NCI-H187 (cell line): ENCODE data around the gene SCAMP5.

Source experiments
- DNase-seq, 2 experiments: peaks; one replicate each; lab custom pipeline; 2025; lab: John Stamatoyannopoulos, UW

Gene SCAMP5

GRCh38 chr15:74977599-74977998 lies 17.8 kb upstream of the SCAMP5 start:
- DNase-seq: no peak

GRCh38 chr15:74978077-74978476 lies 17.3 kb upstream of the SCAMP5 start:
- DNase-seq: no peak

- DNase-seq: peak; percentile 66
These were observed 16.9 kb upstream of the SCAMP5 start for GRCh38 chr15:74978503-74978902.

- no peak for DNase-seq
These were observed 13.2 kb upstream of the SCAMP5 start for GRCh38 chr15:74982183-74982582.

- DNase-seq: no peak
These were observed 11.6 kb upstream of the SCAMP5 start for GRCh38 chr15:74983725-74984231.

- peak in 1 of 2 experiments; percentile 19 for DNase-seq
These were observed 7.2 kb upstream of the SCAMP5 start for GRCh38 chr15:74988007-74988800.

- no peak for DNase-seq
These were observed 5.8 kb upstream of the SCAMP5 start for GRCh38 chr15:74989527-74989926.

GRCh38 chr15:74992619-74993018 lies 2.7 kb upstream of the SCAMP5 start:
- DNase-seq: no peak

- DNase-seq: no peak
These were observed 1.1 kb upstream of the SCAMP5 start for GRCh38 chr15:74994236-74994635.

GRCh38 chr15:74994685-74995084 lies 678 bp upstream of the SCAMP5 start:
- no peak for DNase-seq

GRCh38 chr15:74995779-74996765 lies 709 bp downstream of the SCAMP5 start:
- peak in 1 of 2 experiments; percentile 47 for DNase-seq

GRCh38 chr15:74997141-74997540 lies 1.8 kb downstream of the SCAMP5 start:
- DNase-seq: no peak

GRCh38 chr15:74997543-74997942 lies 2.2 kb downstream of the SCAMP5 start:
- no peak for DNase-seq

- DNase-seq: no peak
These were observed 5.9 kb downstream of the SCAMP5 start for GRCh38 chr15:75001310-75001709.

- no peak for DNase-seq
These were observed 7.0 kb downstream of the SCAMP5 start for GRCh38 chr15:75002398-75002797.

GRCh38 chr15:75007216-75007615 lies 11.9 kb downstream of the SCAMP5 start:
- no peak for DNase-seq

GRCh38 chr15:75008221-75008625 lies 12.9 kb downstream of the SCAMP5 start:
- no peak for DNase-seq

GRCh38 chr15:75008629-75009326 lies 13.4 kb downstream of the SCAMP5 start:
- DNase-seq: no peak

GRCh38 chr15:75016431-75016830 lies 21.1 kb downstream of the SCAMP5 start:
- DNase-seq: no peak

GRCh38 chr15:75019916-75020315 lies 24.6 kb downstream of the SCAMP5 start:
- no peak for DNase-seq

- DNase-seq: no peak
These were observed 26.0 kb downstream of the SCAMP5 start for GRCh38 chr15:75021341-75021740.

GRCh38 chr15:75022783-75023180 lies 27.4 kb downstream of the SCAMP5 start:
- DNase-seq: no peak
